GM12875 (cell line): ENCODE data around the gene GDAP2.
A peak's percentile ranks its signal among the peaks of the same experiment; 100 is the strongest.

Experiments used
- H3K4me3 ChIP-seq: one replicate; pipeline ENCODE4 v1.5.1; 2011; ENCODE audit warnings: low read depth, low read length, control low read depth
- CTCF ChIP-seq: IDR thresholded peaks from 2 replicates; pipeline ENCODE4 v1.5.1; 2011; ENCODE audit warnings: low read depth, mild to moderate bottlenecking, control low read depth, inconsistent platforms, low read length, moderate library complexity, borderline replicate concordance; ENCODE audit not compliant: insufficient read depth

GDAP2 gene

GRCh38 chr1:117964290-117965038 is 35.0 kb upstream of the GDAP2 start:
- no peak for TF ChIP-seq CTCF
- H3K4me3 ChIP-seq = no peak overlapping the region

- TF ChIP-seq CTCF = no peak
- no peak overlapping the region for H3K4me3 ChIP-seq
Measured at GRCh38 chr1:117959364-117959763, 29.9 kb upstream of the GDAP2 start.

GRCh38 chr1:117952386-117952785 is 23.0 kb upstream of the GDAP2 start:
- no peak overlapping the region for H3K4me3 ChIP-seq
- TF ChIP-seq CTCF = no peak

GRCh38 chr1:117942293-117942692 is 12.9 kb upstream of the GDAP2 start:
- H3K4me3 ChIP-seq = no peak overlapping the region
- no peak for TF ChIP-seq CTCF

GRCh38 chr1:117933769-117934168 is 4.3 kb upstream of the GDAP2 start:
- no peak overlapping the region for H3K4me3 ChIP-seq
- no peak for TF ChIP-seq CTCF

GRCh38 chr1:117932576-117932975 is 3.2 kb upstream of the GDAP2 start:
- H3K4me3 ChIP-seq = no peak overlapping the region
- no peak for TF ChIP-seq CTCF

GRCh38 chr1:117930484-117930883 is 1.1 kb upstream of the GDAP2 start:
- H3K4me3 ChIP-seq = peak overlapping the region; percentile 95
- no peak for TF ChIP-seq CTCF
